PC-9 (cell line): Measurements from ENCODE around the gene MYO15B.

Experiments used
- CTCF ChIP-seq: fragments of 200-600 bp; sonication (generic); conservative IDR thresholded peaks from 2 replicates; pipeline ENCODE4 v1.6.1; 2017; ENCODE audit warnings: mixed run types, antibody characterized with exemption, mild to moderate bottlenecking, moderate library complexity
- EZH2 ChIP-seq: fragments of 200-600 bp; sonication (generic); IDR thresholded peaks from 2 replicates; pipeline ENCODE4 v1.8.0; 2017; ENCODE audit warnings: antibody characterized with exemption, low read depth

- TF ChIP-seq CTCF (no peak), EZH2 (no peak)
These were observed 24.4 kb upstream of the MYO15B start for GRCh38 chr17:75563063-75563758.
